ENCODE results near the gene NHS.

The NHS gene

DNA sequence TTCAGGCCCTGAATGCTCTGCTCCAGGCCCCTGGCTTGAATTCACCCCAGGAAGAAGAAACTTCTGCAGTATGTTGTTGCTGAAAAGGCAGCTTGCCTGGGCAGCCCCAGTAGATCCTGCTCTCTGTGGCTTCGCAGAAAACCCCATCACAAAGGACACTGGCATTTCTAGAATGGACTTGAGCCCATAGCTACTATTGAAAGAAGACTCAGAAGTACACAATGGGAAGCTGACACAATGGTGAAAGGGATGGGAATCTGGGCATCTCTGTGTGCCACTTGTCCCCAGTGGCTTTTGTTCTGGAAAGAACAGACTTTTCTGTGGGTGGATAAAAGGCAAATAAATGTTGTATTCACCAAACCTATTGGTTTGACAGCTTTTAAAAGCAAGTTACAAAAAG is 294.9 kb downstream of the NHS start:
- no peaks in the 10 kb centered on the region for H3K9me3 Mint-ChIP-seq (ENCODE audit: low read depth)
- no peak overlapping the region for H3K27ac Mint-ChIP-seq
- H3K4me1 Mint-ChIP-seq (ENCODE audit: low read depth) = no peaks in the 10 kb centered on the region
- H3K4me3 Mint-ChIP-seq = no peak overlapping the region
- peaks cover 2% of the 10 kb centered on the region for H3K36me3 Mint-ChIP-seq
- no peaks in the 10 kb centered on the region for H3K27me3 Mint-ChIP-seq

- no peak overlapping the region for H3K4me3 Mint-ChIP-seq
- no peaks in the 10 kb centered on the region for H3K27me3 Mint-ChIP-seq
- H3K36me3 Mint-ChIP-seq = peaks cover 2% of the 10 kb centered on the region
- no peak overlapping the region for H3K27ac Mint-ChIP-seq
- no peaks in the 10 kb centered on the region for H3K4me1 Mint-ChIP-seq (ENCODE audit: low read depth)
- no peaks in the 10 kb centered on the region for H3K9me3 Mint-ChIP-seq (ENCODE audit: low read depth)
Observed at GRCh38 chrX:17670874-17671273, 295.9 kb downstream of the NHS start.

- Mint-ChIP-seq H3K27me3 (no peaks in the 10 kb centered on the region), H3K4me1 (ENCODE audit: low read depth) (peaks cover 4% of the 10 kb centered on the region), H3K4me3 (no peak overlapping the region), H3K9me3 (ENCODE audit: low read depth) (no peaks in the 10 kb centered on the region), H3K27ac (no peak overlapping the region), H3K36me3 (no peaks in the 10 kb centered on the region)
Observed at GRCh38 chrX:17674601-17675000, 299.6 kb downstream of the NHS start.

DNA sequence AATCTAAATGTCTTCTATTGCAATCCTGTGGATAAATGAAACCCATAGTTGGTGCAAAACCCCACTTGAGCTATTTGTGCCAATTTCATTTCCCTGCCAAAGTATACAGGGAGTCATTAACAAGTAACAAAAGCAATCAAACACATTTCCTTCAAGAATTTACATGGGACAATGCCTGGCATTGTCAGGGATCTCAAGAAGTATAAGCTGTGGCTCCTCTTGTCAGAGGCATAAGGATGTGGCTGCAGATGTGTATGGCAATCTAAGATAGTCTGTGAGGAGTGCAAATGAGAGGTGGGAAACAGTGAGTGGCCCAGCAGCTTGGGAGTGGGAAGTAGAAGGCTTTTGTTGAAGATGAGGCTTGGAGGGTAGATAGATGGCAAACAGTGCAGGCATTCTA is 304.3 kb downstream of the NHS start:
- peaks cover 31% of the 10 kb centered on the region for H3K4me1 Mint-ChIP-seq (ENCODE audit: low read depth)

GRCh38 chrX:17679820-17680219 is 304.8 kb downstream of the NHS start:
- Mint-ChIP-seq H3K27ac (no peak overlapping the region), H3K4me3 (no peak overlapping the region), H3K27me3 (no peaks in the 10 kb centered on the region), H3K4me1 (ENCODE audit: low read depth) (peaks cover 31% of the 10 kb centered on the region), H3K36me3 (no peaks in the 10 kb centered on the region), H3K9me3 (ENCODE audit: low read depth) (no peaks in the 10 kb centered on the region)

More for the DNA sequence above, 304.3 kb downstream of the NHS start:
- no peaks in the 10 kb centered on the region for H3K9me3 Mint-ChIP-seq (ENCODE audit: low read depth)
- H3K36me3 Mint-ChIP-seq = no peaks in the 10 kb centered on the region
- no peaks in the 10 kb centered on the region for H3K27me3 Mint-ChIP-seq
- H3K4me3 Mint-ChIP-seq = no peak overlapping the region
- H3K27ac Mint-ChIP-seq = no peak overlapping the region

DNA sequence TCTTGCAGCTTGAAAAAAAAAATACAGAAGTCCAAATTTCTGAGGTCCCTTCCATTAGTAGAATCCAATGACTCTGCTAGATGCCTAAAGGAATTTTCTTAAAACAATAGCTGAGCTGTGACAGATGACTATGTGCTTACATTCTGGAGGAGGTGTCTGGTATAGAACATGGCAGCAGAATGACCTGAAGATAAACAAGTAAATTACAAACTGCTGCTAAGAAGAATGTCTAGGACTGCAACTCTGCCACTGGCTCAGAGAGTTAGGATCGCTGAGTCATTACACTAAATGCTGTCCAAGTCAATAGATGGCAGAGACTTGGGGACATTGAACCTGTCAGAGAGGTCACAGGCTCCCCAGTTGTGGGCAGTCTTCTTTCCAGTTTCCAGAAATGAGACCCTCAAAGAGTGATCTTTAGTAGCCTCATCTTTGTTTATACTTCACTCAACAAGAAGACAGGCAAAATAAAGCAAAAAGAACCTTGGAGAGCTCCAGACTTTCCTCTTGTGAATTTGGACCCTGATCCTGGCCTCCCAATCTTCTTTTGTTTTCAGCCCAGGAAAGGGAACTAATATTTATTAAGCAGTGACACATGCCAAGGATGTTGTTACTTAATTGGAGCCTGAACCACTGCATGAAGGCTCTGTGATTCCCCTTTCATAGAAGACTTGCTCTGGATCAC is 305.9 kb downstream of the NHS start:
- Mint-ChIP-seq H3K4me1 (ENCODE audit: low read depth) (peaks cover 31% of the 10 kb centered on the region), H3K4me3 (no peak overlapping the region), H3K27ac (peak overlapping the region; percentile 28), H3K27me3 (no peaks in the 10 kb centered on the region), H3K36me3 (no peaks in the 10 kb centered on the region), H3K9me3 (ENCODE audit: low read depth) (no peaks in the 10 kb centered on the region)

- Mint-ChIP-seq H3K36me3 (no peaks in the 10 kb centered on the region), H3K4me1 (ENCODE audit: low read depth) (peaks cover 31% of the 10 kb centered on the region), H3K9me3 (ENCODE audit: low read depth) (no peaks in the 10 kb centered on the region), H3K27ac (peak overlapping the region; percentile 68), H3K27me3 (no peaks in the 10 kb centered on the region), H3K4me3 (peak overlapping the region; percentile 38)
Observed at GRCh38 chrX:17682259-17682658, 307.3 kb downstream of the NHS start.

- no peak overlapping the region for H3K4me3 Mint-ChIP-seq
- H3K9me3 Mint-ChIP-seq (ENCODE audit: low read depth) = no peaks in the 10 kb centered on the region
- H3K27ac Mint-ChIP-seq = no peak overlapping the region
- H3K4me1 Mint-ChIP-seq (ENCODE audit: low read depth) = peaks cover 30% of the 10 kb centered on the region
- no peaks in the 10 kb centered on the region for H3K27me3 Mint-ChIP-seq
- no peaks in the 10 kb centered on the region for H3K36me3 Mint-ChIP-seq
Observed at GRCh38 chrX:17685026-17685425, 310.0 kb downstream of the NHS start.

DNA sequence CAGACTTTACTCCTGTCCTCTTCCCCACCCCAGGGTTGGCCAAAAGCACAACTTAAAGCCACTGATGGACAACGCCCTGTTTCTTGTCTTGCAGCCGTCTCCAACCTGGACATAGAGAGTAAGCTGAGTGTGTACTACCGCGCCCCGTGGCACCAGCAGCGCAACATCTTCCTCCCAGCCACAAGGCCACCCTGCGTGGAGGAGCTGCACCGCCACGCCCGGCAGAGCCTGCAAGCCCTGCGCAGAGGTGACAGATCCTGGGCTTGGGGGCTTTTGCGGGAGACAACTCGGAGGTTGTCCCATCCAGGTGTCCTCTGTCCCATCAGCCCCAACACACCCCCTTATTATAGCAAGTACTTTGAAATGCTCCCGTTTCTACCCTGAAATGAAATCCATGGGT is 312.6 kb downstream of the NHS start:
- Mint-ChIP-seq H3K4me3 (no peak overlapping the region), H3K27me3 (no peaks in the 10 kb centered on the region), H3K9me3 (ENCODE audit: low read depth) (no peaks in the 10 kb centered on the region), H3K27ac (no peak overlapping the region), H3K36me3 (no peaks in the 10 kb centered on the region), H3K4me1 (ENCODE audit: low read depth) (peaks cover 17% of the 10 kb centered on the region)

DNA sequence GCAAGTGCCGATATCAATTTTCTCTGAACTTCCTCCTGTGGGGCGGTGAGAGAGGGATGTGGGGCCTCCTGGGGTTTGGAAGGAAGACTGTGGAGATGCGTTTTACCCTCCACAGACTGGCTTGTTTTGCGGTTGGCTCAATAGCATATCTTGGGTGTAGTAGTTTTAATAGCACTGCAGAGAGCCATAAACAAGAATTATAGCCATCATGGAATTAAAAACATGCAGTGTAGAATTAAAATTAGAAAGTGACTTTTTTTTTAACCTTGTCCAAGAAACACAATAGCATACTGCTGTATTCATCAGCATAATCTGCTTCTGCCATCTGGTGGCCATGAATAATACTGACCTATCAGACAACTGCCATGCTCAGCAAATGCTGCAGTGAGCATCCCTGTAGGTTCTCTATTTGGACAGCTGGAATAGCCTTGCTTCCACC is 315.0 kb downstream of the NHS start:
- Mint-ChIP-seq H3K9me3 (ENCODE audit: low read depth) (no peaks in the 10 kb centered on the region), H3K27ac (no peak overlapping the region), H3K36me3 (no peaks in the 10 kb centered on the region), H3K4me3 (no peak overlapping the region), H3K27me3 (no peaks in the 10 kb centered on the region), H3K4me1 (ENCODE audit: low read depth) (peaks cover 5% of the 10 kb centered on the region)

GRCh38 chrX:17692709-17693346 is 317.8 kb downstream of the NHS start:
- no peak overlapping the region for H3K4me3 Mint-ChIP-seq
- H3K36me3 Mint-ChIP-seq = no peaks in the 10 kb centered on the region
- no peaks in the 10 kb centered on the region for H3K9me3 Mint-ChIP-seq (ENCODE audit: low read depth)
- peaks cover 5% of the 10 kb centered on the region for H3K4me1 Mint-ChIP-seq (ENCODE audit: low read depth)
- H3K27ac Mint-ChIP-seq = no peak overlapping the region
- no peaks in the 10 kb centered on the region for H3K27me3 Mint-ChIP-seq

GRCh38 chrX:17697191-17697590 is 322.2 kb downstream of the NHS start:
- H3K36me3 Mint-ChIP-seq = no peaks in the 10 kb centered on the region
- H3K4me3 Mint-ChIP-seq = no peak overlapping the region
- no peaks in the 10 kb centered on the region for H3K9me3 Mint-ChIP-seq (ENCODE audit: low read depth)
- no peaks in the 10 kb centered on the region for H3K4me1 Mint-ChIP-seq (ENCODE audit: low read depth)
- H3K27me3 Mint-ChIP-seq = no peaks in the 10 kb centered on the region
- H3K27ac Mint-ChIP-seq = no peak overlapping the region

- Mint-ChIP-seq H3K4me1 (ENCODE audit: low read depth) (no peaks in the 10 kb centered on the region), H3K36me3 (no peaks in the 10 kb centered on the region), H3K27ac (no peak overlapping the region), H3K27me3 (no peaks in the 10 kb centered on the region), H3K9me3 (ENCODE audit: low read depth) (no peaks in the 10 kb centered on the region), H3K4me3 (no peak overlapping the region)
Observed at GRCh38 chrX:17700976-17701375, 326.0 kb downstream of the NHS start.

DNA sequence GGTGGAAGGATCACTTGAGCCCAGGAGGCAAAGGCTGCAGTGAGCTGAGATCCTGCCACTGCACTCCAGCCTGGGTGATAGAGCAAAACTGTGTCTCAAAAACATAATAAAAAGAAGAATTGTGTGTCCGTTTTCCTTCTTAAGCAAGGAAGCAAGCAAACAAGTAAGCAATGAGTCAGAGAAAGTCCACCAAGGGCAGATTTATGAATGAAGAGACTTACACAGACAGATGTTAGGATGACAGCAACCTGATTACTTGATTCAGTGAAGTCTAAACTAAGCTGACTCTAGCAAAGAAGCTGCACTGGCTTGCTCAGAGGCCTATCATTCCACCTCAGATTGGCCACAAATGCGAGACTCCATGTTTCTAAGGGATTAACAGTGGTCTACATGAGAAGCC is 328.2 kb downstream of the NHS start:
- Mint-ChIP-seq H3K4me1 (ENCODE audit: low read depth) (no peaks in the 10 kb centered on the region), H3K4me3 (no peak overlapping the region), H3K36me3 (no peaks in the 10 kb centered on the region), H3K9me3 (ENCODE audit: low read depth) (no peaks in the 10 kb centered on the region), H3K27ac (no peak overlapping the region), H3K27me3 (no peaks in the 10 kb centered on the region)

GRCh38 chrX:17705211-17705610 is 330.2 kb downstream of the NHS start:
- Mint-ChIP-seq H3K27ac (no peak overlapping the region), H3K4me3 (no peak overlapping the region), H3K4me1 (ENCODE audit: low read depth) (no peaks in the 10 kb centered on the region), H3K9me3 (ENCODE audit: low read depth) (no peaks in the 10 kb centered on the region), H3K27me3 (no peaks in the 10 kb centered on the region), H3K36me3 (no peaks in the 10 kb centered on the region)

- Mint-ChIP-seq H3K9me3 (ENCODE audit: low read depth) (no peaks in the 10 kb centered on the region), H3K27ac (no peak overlapping the region), H3K27me3 (no peaks in the 10 kb centered on the region), H3K4me3 (no peak overlapping the region), H3K36me3 (no peaks in the 10 kb centered on the region), H3K4me1 (ENCODE audit: low read depth) (no peaks in the 10 kb centered on the region)
Observed at GRCh38 chrX:17706676-17707075, 331.7 kb downstream of the NHS start.

Measured in activated naive CD8-positive, alpha-beta T cell (primary cell).